HCT116 (cell line): ENCODE data around the gene DCTN3. TPM values are rescaled to one million over a fixed set of nuclear protein-coding genes. Genes with fewer than 3 reads are reported as not detected.

ENCODE experiments used
- ATAC-seq: fragments of 200-7000 bp; cut with Tn5 transposase; 2 replicates; pipeline ENCODE4 v1.9.1; 2020; ENCODE audit warnings: mild to moderate bottlenecking, moderate library complexity
- BruUV-seq: library from RNA; stranded (reverse); fragments of 400-500 nt; replicated peaks from 2 replicates; lab custom pipeline; 2021; lab: Mats Ljungman, UMichigan
- CTCF ChIA-PET: fragments of 300-600 bp; sonication (Branson Sonifier 250); formaldehyde crosslinking; loops from one replicate; lab custom pipeline; 2021; ENCODE audit warnings: antibody characterized with exemption; lab: Charles Lee
- POLR2A ChIA-PET: fragments of 300-600, 350-600 bp; sonication (Branson Sonifier 250); formaldehyde crosslinking; loops from one replicate; lab custom pipeline; 2021; ENCODE audit warnings: antibody characterized with exemption; lab: Charles Lee
- RAD21 ChIA-PET, 2 experiments: fragments of 300-600 bp; sonication (Branson Sonifier 250); formaldehyde crosslinking; loops; one replicate each; lab custom pipeline; 2023; ENCODE audit warnings: low total read pairs in 2 of 2; ENCODE audit not compliant: uncharacterized antibody in 2 of 2, unreplicated experiment in 2 of 2, low non-redundant PET in 1 of 2; lab: Charles Lee
- DNase-seq: peaks from one replicate; pipeline ENCODE4 v3.0.0-alpha.2; 2010; ENCODE audit warnings: low read depth, low spot score
- H2AFZ ChIP-seq: fragments of 200-600 bp; shearing (Covaris generic), sonication (generic); 2 replicates; pipeline ENCODE4 v1.6.1; 2017; ENCODE audit warnings: low read depth, mixed run types, mixed read lengths, antibody characterized with exemption, low read length; ENCODE audit not compliant: poor library complexity, severe bottlenecking
- H3K27ac ChIP-seq: 2 replicates; pipeline ENCODE4 v1.5.1; 2012; ENCODE audit warnings: low read depth, low read length
- H3K27me3 ChIP-seq: fragments of 200-600 bp; sonication (generic); 2 replicates; pipeline ENCODE4 v1.6.1; 2016; ENCODE audit warnings: mixed run types, low read length, mixed read lengths; ENCODE audit not compliant: insufficient read depth
- H3K36me3 ChIP-seq, 2 experiments: fragments of 200-500 bp in 1 of 2; fragments of 200-600 bp in 1 of 2; sonication (Bioruptor generic) in 1 of 2; sonication (generic) in 1 of 2; 2 replicates each; pipeline versions ENCODE4 v1.5.1 to v1.6.1; 2014 to 2016; ENCODE audit warnings: low read length in 2 of 2, inconsistent platforms in 1 of 2, mixed read lengths in 1 of 2, mixed run types in 1 of 2; ENCODE audit not compliant: insufficient read depth in 2 of 2, control insufficient read depth in 1 of 2
- H3K4me1 ChIP-seq, 2 experiments: fragments of 200-600 bp in 1 of 2; sonication (generic) in 1 of 2; 2 replicates each; pipeline versions ENCODE4 v1.5.1 to v1.6.1; 2012 to 2017; ENCODE audit warnings: low read length in 2 of 2, inconsistent platforms in 1 of 2, mild to moderate bottlenecking in 1 of 2, mixed read lengths in 1 of 2, mixed run types in 1 of 2, moderate library complexity in 1 of 2; ENCODE audit not compliant: insufficient read depth in 2 of 2, control insufficient read depth in 1 of 2
- H3K4me2 ChIP-seq: fragments of 200-600 bp; sonication (generic); 2 replicates; pipeline ENCODE4 v1.6.1; 2017; ENCODE audit warnings: mixed run types, low read length, mixed read lengths
- H3K4me3 ChIP-seq, 2 experiments: fragments of 200-600 bp in 1 of 2; sonication (generic) in 1 of 2; replicated peaks in 1 of 2; 2 replicates each; pipeline ENCODE4 v1.5.1; 2011 to 2016; ENCODE audit warnings: low read length in 2 of 2, control low read depth in 1 of 2, low read depth in 1 of 2, mild to moderate bottlenecking in 1 of 2, mixed read lengths in 1 of 2, mixed run types in 1 of 2
- H3K79me2 ChIP-seq: fragments of 200-600 bp; sonication (generic); 2 replicates; pipeline ENCODE4 v1.6.1; 2017; ENCODE audit warnings: mild to moderate bottlenecking, mixed run types, low read length, moderate library complexity, mixed read lengths; ENCODE audit not compliant: insufficient read depth
- H3K9ac ChIP-seq: fragments of 200-600 bp; sonication (generic); 2 replicates; pipeline ENCODE4 v1.6.1; 2016; ENCODE audit warnings: low read length, mixed read lengths
- H3K9me2 ChIP-seq: fragments of 200-600 bp; sonication (generic), shearing (Covaris generic); 2 replicates; pipeline ENCODE4 v1.6.1; 2017; ENCODE audit warnings: mixed run types, mild to moderate bottlenecking, moderate library complexity; ENCODE audit not compliant: insufficient read depth
- H3K9me3 ChIP-seq, 2 experiments: fragments of 200-500 bp in 1 of 2; fragments of 200-600 bp in 1 of 2; sonication (Bioruptor generic) in 1 of 2; sonication (generic) in 1 of 2; 2 replicates each; pipeline ENCODE4 v1.6.1; 2014 to 2017; ENCODE audit warnings: low read length in 2 of 2, mixed read lengths in 2 of 2, inconsistent platforms in 1 of 2, low read depth in 1 of 2, mild to moderate bottlenecking in 1 of 2, mixed run types in 1 of 2, moderate library complexity in 1 of 2; ENCODE audit not compliant: control insufficient read depth in 1 of 2, insufficient read depth in 1 of 2
- H4K20me1 ChIP-seq: fragments of 200-600 bp; sonication (generic), shearing (Covaris generic); 2 replicates; pipeline ENCODE4 v1.6.1; 2017; ENCODE audit warnings: mixed run types, mild to moderate bottlenecking, moderate library complexity; ENCODE audit not compliant: insufficient read depth
- CEBPB ChIP-seq: IDR thresholded peaks from 2 replicates; pipeline ENCODE4 v1.6.1; 2012; ENCODE audit warnings: low read depth
- EGR1 ChIP-seq: IDR thresholded peaks from 2 replicates; pipeline ENCODE4 v1.6.1; 2012; ENCODE audit warnings: low read depth
- ELF1 ChIP-seq: IDR thresholded peaks from 2 replicates; pipeline ENCODE4 v1.6.1; 2012; ENCODE audit warnings: low read depth, borderline replicate concordance
- EZH2 ChIP-seq: fragments of 200-600 bp; sonication (generic); IDR thresholded peaks from 2 replicates; pipeline ENCODE4 v1.6.1; 2017; ENCODE audit warnings: antibody characterized with exemption, mixed run types
- FOSL1 ChIP-seq: IDR thresholded peaks from 2 replicates; pipeline ENCODE4 v1.6.1; 2012; ENCODE audit warnings: low read depth
- MAX ChIP-seq: IDR thresholded peaks from 2 replicates; pipeline ENCODE4 v1.6.1; 2012
- POLR2A ChIP-seq: IDR thresholded peaks from 2 replicates; pipeline ENCODE4 v1.7.0; 2011; ENCODE audit warnings: borderline replicate concordance; ENCODE audit not compliant: insufficient read depth, insufficient read length; ENCODE audit errors: extremely low read depth
- POLR2AphosphoS5 ChIP-seq: IDR thresholded peaks from 2 replicates; pipeline ENCODE4 v1.6.1; 2011; ENCODE audit warnings: mild to moderate bottlenecking, low read depth, low read length, moderate library complexity
- RAD21 ChIP-seq: IDR thresholded peaks from 2 replicates; pipeline ENCODE4 v1.6.1; 2012; ENCODE audit warnings: low read depth, mild to moderate bottlenecking
- SRF ChIP-seq: IDR thresholded peaks from 2 replicates; pipeline ENCODE4 v1.6.1; 2012; ENCODE audit warnings: low read depth
- TCF7L2 ChIP-seq: IDR thresholded peaks from 2 replicates; pipeline ENCODE4 v1.7.0; 2011; ENCODE audit warnings: borderline replicate concordance, inconsistent platforms; ENCODE audit not compliant: insufficient read depth, insufficient read length; ENCODE audit errors: extremely low read depth
- ZNF274 ChIP-seq: fragments of 200-500 bp; sonication (Bioruptor generic); IDR thresholded peaks from 2 replicates; pipeline ENCODE4 v1.6.1; 2014; ENCODE audit warnings: mild to moderate bottlenecking, low read depth, low read length, inconsistent platforms
- intact Hi-C: fragments of 100-400 bp; cut with micrococcal nuclease; formaldehyde crosslinking; loops from 2 replicates; pipeline ENCODE4 v1.10.0; 2022
- total RNA-seq: library from RNA; stranded (reverse); gene quantifications from one replicate; pipeline ENCODE4 v1.2.1, GENCODE V29; 2021; ENCODE audit not compliant: unreplicated experiment
- TF ChIP-seq, protein P1 (sequence below): IDR thresholded peaks from 2 replicates; pipeline ENCODE4 v1.6.1; 2012

The DCTN3 gene
- total RNA-seq, 1 experiment from 2014 or later: 64.0 TPM

- Histone ChIP-seq H3K4me2 (no peak overlapping the region), H3K27me3 (no peaks in the 10 kb centered on the region), H4K20me1 (no peaks in the 10 kb centered on the region), H3K9ac (no peak overlapping the region), H3K79me2 (no peaks in the 10 kb centered on the region), H3K4me1 (no peaks in the 10 kb centered on the region), H3K9me3 (no peaks in the 10 kb centered on the region), H3K4me3 (no peak overlapping the region), H3K27ac (no peak overlapping the region), H3K36me3 (no peaks in the 10 kb centered on the region), H2AFZ (no peak overlapping the region), H3K9me2 (no peaks in the 10 kb centered on the region)
- ChIA-PET RAD21 (no interaction called here), POLR2A (no interaction called here), CTCF (no interaction called here)
- TF ChIP-seq POLR2A (no peak), TCF7L2 (no peak)
- ATAC-seq: no peak
- intact Hi-C loops: no loop called here
- BruUV-seq: no TSS peak
- no peak for DNase-seq
Measured at GRCh38 chr9:34579808-34580163, 40.5 kb downstream of the DCTN3 start.

- TF ChIP-seq CEBPB: no peak
- no peak for TF ChIP-seq ELF1
- no peak for TF ChIP-seq MAX
- no peak for TF ChIP-seq FOSL1
- TF ChIP-seq ZNF274: no peak
- TF ChIP-seq RAD21: no peak
- TF ChIP-seq EZH2: no peak
- TF ChIP-seq, protein P1, sequence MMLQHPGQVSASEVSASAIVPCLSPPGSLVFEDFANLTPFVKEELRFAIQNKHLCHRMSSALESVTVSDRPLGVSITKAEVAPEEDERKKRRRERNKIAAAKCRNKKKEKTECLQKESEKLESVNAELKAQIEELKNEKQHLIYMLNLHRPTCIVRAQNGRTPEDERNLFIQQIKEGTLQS: no peak
- no peak for TF ChIP-seq EGR1
- no peak for TF ChIP-seq POLR2AphosphoS5
- no peak for TF ChIP-seq SRF
- Histone ChIP-seq H3K79me2 (no peaks in the 10 kb centered on the region), H3K36me3 (no peaks in the 10 kb centered on the region), H3K27ac (no peak overlapping the region), H3K4me2 (no peak overlapping the region), H3K9me2 (no peaks in the 10 kb centered on the region), H3K9ac (no peak overlapping the region), H3K27me3 (no peaks in the 10 kb centered on the region), H3K4me1 (no peaks in the 10 kb centered on the region), H3K4me3 (no peak overlapping the region), H2AFZ (no peak overlapping the region), H3K9me3 (no peaks in the 10 kb centered on the region), H4K20me1 (no peaks in the 10 kb centered on the region)
- no peak for ATAC-seq
- DNase-seq: no peak
- ChIA-PET POLR2A (no interaction called here), RAD21 (no interaction called here), CTCF (no interaction called here)
- intact Hi-C loops: no loop called here
- BruUV-seq: no TSS peak
Measured at GRCh38 chr9:34579104-34579807, 41.0 kb downstream of the DCTN3 start.
